Neuronal stem cell (in vitro differentiated cells): Measurements from ENCODE around the gene ATP6V0D1. TPM values are rescaled to one million over a fixed set of nuclear protein-coding genes. Genes with fewer than 3 reads are reported as not detected.

Experiments used
- small RNA-seq: library from polyadenylated mRNA; stranded (forward); fragments of <200 nt; extraction: miRNeasy Mini kit (QIAGEN cat#:217004); gene quantifications from one replicate; pipeline ENCODE3, GENCODE V24; 2013; ENCODE audit not compliant: insufficient read depth

Gene ATP6V0D1

Small RNA genes lying within 50 kb of the gene (small RNA-seq; reads per million reads assigned to genes)
- gene RNU1-123P: not detected
